IPS-15b (cell line): Measurements from ENCODE around the gene RPL19.

Experiments used
- H3K27me3 ChIP-seq: one replicate; pipeline ENCODE4 v1.6.1; 2013; ENCODE audit warnings: low read length; ENCODE audit not compliant: control insufficient read depth, insufficient read depth
- H3K36me3 ChIP-seq: one replicate; pipeline ENCODE4 v1.6.1; 2013; ENCODE audit warnings: low read length; ENCODE audit not compliant: control insufficient read depth, insufficient read depth
- H3K4me1 ChIP-seq: one replicate; pipeline ENCODE4 v1.6.1; 2013; ENCODE audit warnings: mild to moderate bottlenecking, low read length; ENCODE audit not compliant: control insufficient read depth, insufficient read depth
- H3K4me3 ChIP-seq: one replicate; pipeline ENCODE4 v1.5.1; 2013; ENCODE audit warnings: low read depth, low read length
- H3K9ac ChIP-seq: one replicate; pipeline ENCODE4 v1.6.1; 2013; ENCODE audit warnings: low read depth, mild to moderate bottlenecking, low read length
- H3K9me3 ChIP-seq: one replicate; pipeline ENCODE4 v1.6.1; 2013; ENCODE audit warnings: mild to moderate bottlenecking, low read length; ENCODE audit not compliant: control insufficient read depth, insufficient read depth

RPL19 gene

GRCh38 chr17:39231091-39231561 is 31.0 kb downstream of the RPL19 start:
- peaks cover 10% of the 10 kb centered on the region for H3K4me1 ChIP-seq
- no peak overlapping the region for H3K9ac ChIP-seq
- no peak overlapping the region for H3K4me3 ChIP-seq
- no peaks in the 10 kb centered on the region for H3K9me3 ChIP-seq
- H3K27me3 ChIP-seq: peaks cover 8% of the 10 kb centered on the region
- no peaks in the 10 kb centered on the region for H3K36me3 ChIP-seq

GRCh38 chr17:39231591-39232551 is 31.8 kb downstream of the RPL19 start:
- Histone ChIP-seq H3K4me1 (peaks cover 8% of the 10 kb centered on the region), H3K36me3 (no peaks in the 10 kb centered on the region), H3K9me3 (no peaks in the 10 kb centered on the region), H3K27me3 (peaks cover 3% of the 10 kb centered on the region), H3K4me3 (peak overlapping the region; percentile 57), H3K9ac (peak overlapping the region; percentile 4)

- H3K4me3 ChIP-seq: no peak overlapping the region
- H3K4me1 ChIP-seq: peaks cover 12% of the 10 kb centered on the region
- H3K9ac ChIP-seq: no peak overlapping the region
- H3K36me3 ChIP-seq: no peaks in the 10 kb centered on the region
- H3K27me3 ChIP-seq: peaks cover 3% of the 10 kb centered on the region
- no peaks in the 10 kb centered on the region for H3K9me3 ChIP-seq
These were observed 35.7 kb downstream of the RPL19 start for GRCh38 chr17:39235555-39236449.

- Histone ChIP-seq H3K9me3 (no peaks in the 10 kb centered on the region), H3K27me3 (peaks cover 3% of the 10 kb centered on the region), H3K4me3 (no peak overlapping the region), H3K9ac (no peak overlapping the region), H3K4me1 (peaks cover 11% of the 10 kb centered on the region), H3K36me3 (no peaks in the 10 kb centered on the region)
These were observed 36.4 kb downstream of the RPL19 start for GRCh38 chr17:39236450-39236927.

- H3K36me3 ChIP-seq: no peaks in the 10 kb centered on the region
- H3K9ac ChIP-seq: no peak overlapping the region
- H3K9me3 ChIP-seq: no peaks in the 10 kb centered on the region
- peaks cover 3% of the 10 kb centered on the region for H3K27me3 ChIP-seq
- peaks cover 7% of the 10 kb centered on the region for H3K4me1 ChIP-seq
- no peak overlapping the region for H3K4me3 ChIP-seq
These were observed 36.9 kb downstream of the RPL19 start for GRCh38 chr17:39236981-39237441.

GRCh38 chr17:39237586-39237985 is 37.5 kb downstream of the RPL19 start:
- Histone ChIP-seq H3K27me3 (peaks cover 3% of the 10 kb centered on the region), H3K9ac (no peak overlapping the region), H3K4me1 (peaks cover 4% of the 10 kb centered on the region), H3K9me3 (no peaks in the 10 kb centered on the region), H3K36me3 (no peaks in the 10 kb centered on the region), H3K4me3 (no peak overlapping the region)

- Histone ChIP-seq H3K9ac (no peak overlapping the region), H3K4me1 (peaks cover 4% of the 10 kb centered on the region), H3K4me3 (no peak overlapping the region), H3K36me3 (no peaks in the 10 kb centered on the region), H3K9me3 (no peaks in the 10 kb centered on the region), H3K27me3 (no peaks in the 10 kb centered on the region)
These were observed 38.4 kb downstream of the RPL19 start for GRCh38 chr17:39238311-39238972.

- Histone ChIP-seq H3K9me3 (no peaks in the 10 kb centered on the region), H3K4me1 (peaks cover 7% of the 10 kb centered on the region), H3K4me3 (no peak overlapping the region), H3K36me3 (no peaks in the 10 kb centered on the region), H3K27me3 (no peaks in the 10 kb centered on the region), H3K9ac (no peak overlapping the region)
These were observed 39.7 kb downstream of the RPL19 start for GRCh38 chr17:39239640-39240314.

- Histone ChIP-seq H3K4me3 (no peak overlapping the region), H3K36me3 (no peaks in the 10 kb centered on the region), H3K4me1 (peaks cover 9% of the 10 kb centered on the region), H3K27me3 (no peaks in the 10 kb centered on the region), H3K9ac (no peak overlapping the region), H3K9me3 (no peaks in the 10 kb centered on the region)
These were observed 40.5 kb downstream of the RPL19 start for GRCh38 chr17:39240631-39241030.

- Histone ChIP-seq H3K4me3 (no peak overlapping the region), H3K9me3 (no peaks in the 10 kb centered on the region), H3K36me3 (no peaks in the 10 kb centered on the region), H3K27me3 (no peaks in the 10 kb centered on the region), H3K4me1 (peaks cover 9% of the 10 kb centered on the region), H3K9ac (no peak overlapping the region)
These were observed 43.1 kb downstream of the RPL19 start for GRCh38 chr17:39243155-39243554.
